Ascending aorta (tissue), 2 donors: ENCODE measurements around the gene TOMM40L. TPM values are rescaled to one million over a fixed set of nuclear protein-coding genes. Genes with fewer than 3 reads are reported as not detected.

ENCODE experiments used
- DNase-seq, 2 donors: peaks; one replicate each; pipeline ENCODE4 v3.0.0-alpha.2; 2019; ENCODE audit warnings: low spot score in 2 of 2
- H3K27ac ChIP-seq, 2 donors: fragments of 200-600 bp; sonication (generic); one replicate each; pipeline ENCODE4 v1.5.1; 2016 to 2017; ENCODE audit warnings: mild to moderate bottlenecking in 1 of 2
- H3K27me3 ChIP-seq: fragments of 200-600 bp; sonication (generic); one replicate; pipeline ENCODE4 v1.5.1; 2017
- H3K36me3 ChIP-seq, 2 donors: fragments of 200-600 bp; sonication (generic); one replicate each; pipeline ENCODE4 v1.5.1; 2016
- H3K4me1 ChIP-seq, 2 donors: fragments of 200-600 bp; sonication (generic); one replicate each; pipeline ENCODE4 v1.5.1; 2016 to 2017; ENCODE audit warnings: mild to moderate bottlenecking in 1 of 2
- H3K4me3 ChIP-seq, 2 donors: fragments of 200-600 bp; sonication (generic); one replicate each; pipeline ENCODE4 v1.5.1; 2016 to 2017; ENCODE audit warnings: mild to moderate bottlenecking in 1 of 2
- H3K9me3 ChIP-seq, 2 donors: fragments of 200-600 bp; sonication (generic); one replicate each; pipeline ENCODE4 v1.5.1; 2016
- CTCF ChIP-seq, 3 experiments: fragments of 200-600 bp in 2 of 3; fragments of 450-650 bp in 1 of 3; sonication (generic) in 2 of 3; IDR thresholded peaks; one replicate each; pipeline ENCODE4 v1.5.1; 2016 to 2019; ENCODE audit warnings: antibody characterized with exemption in 3 of 3, mild to moderate bottlenecking in 1 of 3, moderate library complexity in 1 of 3
- intact Hi-C: fragments of 100-400 bp; cut with DNase I; formaldehyde crosslinking; loops from one replicate; pipeline ENCODE4 v1.15.1; 2023
- total RNA-seq: library from RNA; depleted of rRNA; stranded (reverse); fragments of >200 nt; gene quantifications from one replicate; pipeline ENCODE4 v1.1.0, GENCODE V29; 2016

TOMM40L gene
- total RNA-seq, 1 donor from 2014 or later, result 26.6 TPM

- intact Hi-C loops, result no loop called here
- no peaks in the 10 kb centered on the region for H3K9me3 ChIP-seq
- no peak overlapping the region for H3K4me3 ChIP-seq
- H3K36me3 ChIP-seq, result peaks cover 12 to 28% of the 10 kb centered on the region in 2 donors
- no peak for DNase-seq
- peaks cover 7 to 13% of the 10 kb centered on the region in 2 donors for H3K4me1 ChIP-seq
- H3K27ac ChIP-seq, result no peak overlapping the region
- H3K27me3 ChIP-seq, result no peaks in the 10 kb centered on the region
- TF ChIP-seq CTCF (IDR thresholded peaks at IDR 0.05), result no peak
Observed at GRCh38 chr1:161230762-161231161, 4.9 kb downstream of the TOMM40L start.

- no peak overlapping the region for H3K4me3 ChIP-seq
- no peak for DNase-seq
- H3K4me1 ChIP-seq, result no peaks in the 10 kb centered on the region
- intact Hi-C loops, result no loop called here
- H3K9me3 ChIP-seq, result no peaks in the 10 kb centered on the region
- no peak overlapping the region for H3K27ac ChIP-seq
- no peak for TF ChIP-seq CTCF (IDR thresholded peaks at IDR 0.05)
- no peaks in the 10 kb centered on the region for H3K27me3 ChIP-seq
- H3K36me3 ChIP-seq, result peaks cover 12 to 25% of the 10 kb centered on the region in 2 donors
Observed at GRCh38 chr1:161233102-161233501, 7.2 kb downstream of the TOMM40L start.

- Histone ChIP-seq H3K36me3 (no peaks in the 10 kb centered on the region), H3K4me3 (no peak overlapping the region), H3K4me1 (no peaks in the 10 kb centered on the region), H3K27ac (no peak overlapping the region), H3K9me3 (no peaks in the 10 kb centered on the region), H3K27me3 (no peaks in the 10 kb centered on the region)
- TF ChIP-seq CTCF (IDR thresholded peaks at IDR 0.05), result no peak
- intact Hi-C loops, result no loop called here
- DNase-seq, result no peak
Observed at GRCh38 chr1:161235957-161236775, 10.3 kb downstream of the TOMM40L start.

GRCh38 chr1:161238039-161238473 is 12.2 kb downstream of the TOMM40L start, which contains the start of gene NR1I3:
Gene NR1I3 (minus strand): TSS chr1:161238203. CDS start chr1:161236565, 1,638 bp downstream.
- Histone ChIP-seq H3K27me3 (no peaks in the 10 kb centered on the region), H3K27ac (no peak within 1 kb of the TSS), H3K9me3 (no peaks in the 10 kb centered on the region), H3K4me1 (no peaks in the 10 kb centered on the region), H3K4me3 (no peak within 1 kb of the TSS), H3K36me3 (no peaks in the 10 kb centered on the region)
- intact Hi-C loops, result no loop called here
- no peak for TF ChIP-seq CTCF (IDR thresholded peaks at IDR 0.05)
- no peak for DNase-seq

- Histone ChIP-seq H3K4me1 (no peaks in the 10 kb centered on the region), H3K36me3 (no peaks in the 10 kb centered on the region), H3K27ac (no peak overlapping the region), H3K4me3 (no peak overlapping the region), H3K9me3 (no peaks in the 10 kb centered on the region), H3K27me3 (no peaks in the 10 kb centered on the region)
- no peak for TF ChIP-seq CTCF (IDR thresholded peaks at IDR 0.05)
- DNase-seq, result no peak
- intact Hi-C loops, result no loop called here
Observed at GRCh38 chr1:161241682-161242081, 15.8 kb downstream of the TOMM40L start.
